D721Med (cell line): ENCODE data around the gene SESTD1.

Experiments used
- DNase-seq: peaks from one replicate; pipeline ENCODE4 v3.0.0; 2011; ENCODE audit warnings: low spot score; ENCODE audit not compliant: insufficient read length
- FAIRE-seq: peaks from 2 replicates; lab custom pipeline; 2011; peaks lifted over from hg19 to GRCh38; lab: Jason Lieb, UNC
- CTCF ChIP-seq: IDR thresholded peaks from 2 replicates; pipeline ENCODE4 v1.5.1; 2012; ENCODE audit warnings: mild to moderate bottlenecking, control low read depth; ENCODE audit not compliant: insufficient read depth; ENCODE audit errors: missing control alignments

Gene SESTD1

GRCh38 chr2:179172894-179173293 is 91.7 kb downstream of the SESTD1 start:
- no peak for FAIRE-seq
- no peak for DNase-seq

GRCh38 chr2:179171371-179171770 is 93.3 kb downstream of the SESTD1 start:
- TF ChIP-seq CTCF: no peak
- no peak for DNase-seq
- FAIRE-seq: no peak

More at GRCh38 chr2:179172894-179173293, 91.7 kb downstream of the SESTD1 start:
- no peak for TF ChIP-seq CTCF

- no peak for DNase-seq
- no peak for FAIRE-seq
- TF ChIP-seq CTCF: no peak
These were observed 93.7 kb downstream of the SESTD1 start for GRCh38 chr2:179170901-179171300.

GRCh38 chr2:179165356-179166000 is 99.2 kb downstream of the SESTD1 start:
- peak; percentile 74 for FAIRE-seq

GRCh38 chr2:179141206-179141605 is 123.4 kb downstream of the SESTD1 start:
- DNase-seq (no peak), FAIRE-seq (peak; percentile 63)
- no peak for TF ChIP-seq CTCF

More at GRCh38 chr2:179165356-179166000, 99.2 kb downstream of the SESTD1 start:
- DNase-seq: no peak
- TF ChIP-seq CTCF: no peak

- no peak for TF ChIP-seq CTCF
- no peak for FAIRE-seq
- no peak for DNase-seq
These were observed 124.1 kb downstream of the SESTD1 start for GRCh38 chr2:179140571-179140970.

- FAIRE-seq: no peak
These were observed 125.1 kb downstream of the SESTD1 start for GRCh38 chr2:179139506-179139905.

More at GRCh38 chr2:179139506-179139905, 125.1 kb downstream of the SESTD1 start:
- TF ChIP-seq CTCF: no peak
- no peak for DNase-seq
